Myocyte (in vitro differentiated cells): ENCODE measurements around the gene TELO2. TPM values are rescaled to one million over a fixed set of nuclear protein-coding genes. Genes with fewer than 3 reads are reported as not detected.

ENCODE experiments used
- DNase-seq: peaks from one replicate; pipeline ENCODE4 v3.0.0-alpha.2; 2012; ENCODE audit warnings: low read depth
- total RNA-seq: library from RNA; depleted of rRNA; stranded (reverse); fragments of >200 nt; gene quantifications from 2 replicates; pipeline ENCODE4 v1.2.3, GENCODE V29; 2014

Gene TELO2
- total RNA-seq, 1 donor from 2014 or later = 17.5 TPM

GRCh38 chr16:1498899-1499676, 5.9 kb downstream of the TELO2 start:
- DNase-seq = no peak

- no peak for DNase-seq
Observed at GRCh38 chr16:1499756-1500464, 6.8 kb downstream of the TELO2 start.

- DNase-seq = no peak
Observed at GRCh38 chr16:1500465-1501150, 7.4 kb downstream of the TELO2 start.

GRCh38 chr16:1501630-1502029, 8.5 kb downstream of the TELO2 start:
- no peak for DNase-seq

- no peak for DNase-seq
Observed at GRCh38 chr16:1502092-1503004, 9.2 kb downstream of the TELO2 start.

- DNase-seq = no peak
Observed at GRCh38 chr16:1503110-1503955, 10.2 kb downstream of the TELO2 start.

- DNase-seq = no peak
Observed at GRCh38 chr16:1505073-1505844, 12.1 kb downstream of the TELO2 start.

GRCh38 chr16:1505912-1506311, 12.8 kb downstream of the TELO2 start:
- DNase-seq = no peak

- DNase-seq = no peak
Observed at GRCh38 chr16:1506494-1507213, 13.5 kb downstream of the TELO2 start.

- no peak for DNase-seq
Observed at GRCh38 chr16:1508494-1509187, 15.5 kb downstream of the TELO2 start.

GRCh38 chr16:1509307-1510221, 16.4 kb downstream of the TELO2 start:
- peak; percentile 18 for DNase-seq

GRCh38 chr16:1510272-1510671, 17.1 kb downstream of the TELO2 start:
- no peak for DNase-seq

GRCh38 chr16:1510941-1511351, 17.8 kb downstream of the TELO2 start:
- DNase-seq = no peak

GRCh38 chr16:1511662-1512569, 18.8 kb downstream of the TELO2 start:
- DNase-seq = no peak

GRCh38 chr16:1512774-1513173, 19.6 kb downstream of the TELO2 start:
- DNase-seq = no peak

GRCh38 chr16:1514507-1514906, 21.3 kb downstream of the TELO2 start:
- DNase-seq = no peak
